WTC11 (cell line): ENCODE results near the gene CS. TPM values are rescaled to one million over a fixed set of nuclear protein-coding genes. Genes with fewer than 3 reads are reported as not detected.
"Not testable (repeated sequence)": the region's sequence is repeated elsewhere in the genome, so short reads cannot be mapped to it uniquely, and the experiment has no call there.

ENCODE experiments used
- ATAC-seq: fragments of 200-7000 bp; cut with Tn5 transposase; 2 replicates; pipeline ENCODE4 v1.10.0; 2021; ENCODE audit warnings: mild to moderate bottlenecking, moderate library complexity
- CTCF ChIA-PET: fragments of 300-600 bp; sonication (Branson Sonifier 250); formaldehyde crosslinking; loops from one replicate; lab custom pipeline; 2021; ENCODE audit warnings: antibody characterized with exemption; lab: Charles Lee
- POLR2A ChIA-PET: fragments of 350-600 bp; sonication (Branson Sonifier 250); formaldehyde crosslinking; loops from one replicate; lab custom pipeline; 2021; ENCODE audit warnings: antibody characterized with exemption; lab: Charles Lee
- DNase-seq: peaks from one replicate; pipeline ENCODE4 v3.0.0; 2021; ENCODE audit warnings: low spot score
- H3K27ac Mint-ChIP-seq: 2 replicates; pipeline ENCODE4 v1.8.0; 2021; ENCODE audit warnings: mixed read lengths
- H3K27me3 Mint-ChIP-seq: 2 replicates; pipeline ENCODE4 v1.8.0; 2021; ENCODE audit warnings: low read depth, mild to moderate bottlenecking, moderate library complexity, mixed read lengths
- H3K36me3 Mint-ChIP-seq: 2 replicates; pipeline ENCODE4 v1.8.0; 2021; ENCODE audit warnings: mixed read lengths
- H3K4me1 Mint-ChIP-seq: 2 replicates; pipeline ENCODE4 v1.8.0; 2022; ENCODE audit warnings: mixed read lengths
- H3K4me3 Mint-ChIP-seq: 2 replicates; pipeline ENCODE4 v1.8.0; 2021; ENCODE audit warnings: mild to moderate bottlenecking, moderate library complexity, mixed read lengths
- H3K9me3 Mint-ChIP-seq: 2 replicates; pipeline ENCODE4 v1.8.0; 2021; ENCODE audit warnings: mixed read lengths
- ATF1 ChIP-seq: sonication (generic); formaldehyde crosslinking; IDR thresholded peaks from 2 replicates; pipeline ENCODE4 v1.8.1; 2023; ENCODE audit warnings: mild to moderate bottlenecking, moderate library complexity, missing genetic modification reagents
- CBFB ChIP-seq: sonication (generic); formaldehyde crosslinking; IDR thresholded peaks from 2 replicates; pipeline ENCODE4 v1.8.1; 2022; ENCODE audit warnings: mild to moderate bottlenecking, low read depth, missing genetic modification reagents
- CREB1 ChIP-seq: sonication (generic); formaldehyde crosslinking; IDR thresholded peaks from 2 replicates; pipeline ENCODE4 v1.8.0; 2023; ENCODE audit warnings: mild to moderate bottlenecking, missing genetic modification reagents
- ESRRA ChIP-seq: sonication (generic); formaldehyde crosslinking; IDR thresholded peaks from 2 replicates; pipeline ENCODE4 v1.8.1; 2022; ENCODE audit warnings: mild to moderate bottlenecking, missing genetic modification reagents, borderline replicate concordance
- ETV6 ChIP-seq: sonication (generic); formaldehyde crosslinking; IDR thresholded peaks from 2 replicates; pipeline ENCODE4 v1.8.1; 2022; ENCODE audit warnings: mild to moderate bottlenecking, missing genetic modification reagents
- GABPB1 ChIP-seq: sonication (generic); formaldehyde crosslinking; IDR thresholded peaks from 2 replicates; pipeline ENCODE4 v1.8.1; 2023; ENCODE audit warnings: mild to moderate bottlenecking, missing genetic modification reagents
- MYBL2 ChIP-seq: sonication (generic); formaldehyde crosslinking; IDR thresholded peaks from 2 replicates; pipeline ENCODE4 v1.8.1; 2023; ENCODE audit warnings: mild to moderate bottlenecking, moderate library complexity, missing genetic modification reagents
- NR2C2 ChIP-seq: sonication (generic); formaldehyde crosslinking; IDR thresholded peaks from 2 replicates; pipeline ENCODE4 v1.8.0; 2022; ENCODE audit warnings: mild to moderate bottlenecking, missing genetic modification reagents
- SOX15 ChIP-seq: fragments of 250-450 bp; sonication (Bioruptor Pico); IDR thresholded peaks from 2 replicates; pipeline ENCODE4 v1.9.0; 2021; ENCODE audit warnings: mild to moderate bottlenecking
- TCF7 ChIP-seq: sonication (generic); formaldehyde crosslinking; IDR thresholded peaks from 2 replicates; pipeline ENCODE4 v1.8.0; 2022; ENCODE audit warnings: mild to moderate bottlenecking, low read depth, missing genetic modification reagents, moderate library complexity
- ZNF121 ChIP-seq: sonication (generic); formaldehyde crosslinking; IDR thresholded peaks from 2 replicates; pipeline ENCODE4 v1.8.0; 2023; ENCODE audit warnings: missing genetic modification reagents
- ZNF396 ChIP-seq: fragments of 250-450 bp; sonication (Bioruptor Pico); IDR thresholded peaks from 2 replicates; pipeline ENCODE4 v1.8.0; 2021; ENCODE audit warnings: mild to moderate bottlenecking, moderate library complexity, borderline replicate concordance
- ZNF416 ChIP-seq: fragments of 250-450 bp; sonication (Bioruptor Pico); IDR thresholded peaks from 2 replicates; pipeline ENCODE4 v1.9.0; 2021; ENCODE audit warnings: mild to moderate bottlenecking, inconsistent platforms
- ZNF671 ChIP-seq: fragments of 250-450 bp; sonication (Bioruptor Pico); IDR thresholded peaks from 2 replicates; pipeline ENCODE4 v1.8.0; 2021; ENCODE audit warnings: mild to moderate bottlenecking
- total RNA-seq: library from RNA; stranded (reverse); gene quantifications from 3 replicates; pipeline ENCODE4 v1.2.3, GENCODE V29; 2021
- TF ChIP-seq, protein P1 (sequence below): sonication (generic); formaldehyde crosslinking; IDR thresholded peaks from 2 replicates; pipeline ENCODE4 v1.8.1; 2022; ENCODE audit warnings: mild to moderate bottlenecking, missing genetic modification reagents, moderate library complexity, borderline replicate concordance
- TF ChIP-seq, protein P2 (sequence below): sonication (generic); formaldehyde crosslinking; IDR thresholded peaks from 2 replicates; pipeline ENCODE4 v1.8.0; 2023; ENCODE audit warnings: missing genetic modification reagents
- TF ChIP-seq, protein P3 (sequence below): sonication (generic); formaldehyde crosslinking; IDR thresholded peaks from 2 replicates; pipeline ENCODE4 v1.8.0; 2022; ENCODE audit warnings: mild to moderate bottlenecking, missing genetic modification reagents
- TF ChIP-seq, protein P4 (sequence below): sonication (generic); formaldehyde crosslinking; IDR thresholded peaks from 2 replicates; pipeline ENCODE4 v1.8.0; 2023; ENCODE audit warnings: mild to moderate bottlenecking, missing genetic modification reagents

The CS gene
- total RNA-seq, 1 experiment from 2014 or later: 275 TPM

DNA sequence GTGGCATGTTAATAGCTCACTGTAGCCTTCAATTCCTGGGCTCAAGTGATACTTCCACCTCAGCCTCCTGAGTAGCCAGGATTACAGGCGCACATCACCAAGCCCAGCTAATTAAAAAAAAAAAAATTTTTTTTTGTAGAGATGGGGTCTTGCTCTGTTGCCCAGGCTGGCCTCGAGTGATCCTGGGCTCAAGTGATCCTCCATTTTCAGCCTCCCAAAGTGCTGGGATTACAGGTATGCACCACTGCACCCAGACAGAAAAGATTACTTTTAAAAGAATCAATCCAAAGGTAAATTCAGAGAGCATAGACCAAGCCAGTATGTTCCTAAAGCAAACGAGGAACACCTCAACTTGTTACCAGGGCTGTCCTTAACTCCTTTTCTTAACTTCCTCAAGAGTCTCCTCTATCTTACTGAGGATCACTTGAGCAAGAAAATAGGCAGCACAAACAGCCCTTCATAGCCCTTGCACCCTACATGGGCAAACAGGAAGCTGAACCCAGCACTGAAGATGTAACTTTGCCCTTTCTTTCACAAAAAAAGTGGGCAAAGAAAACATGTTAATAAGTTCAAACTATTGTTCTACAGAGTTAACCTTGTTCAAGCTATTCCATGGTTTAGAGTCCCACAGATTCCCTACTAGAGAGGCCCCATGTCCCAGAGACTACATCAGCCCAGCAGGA lies 11.3 kb downstream of the CS start:
- ATAC-seq (no peak), DNase-seq (no peak)
- CTCF ChIA-PET: no interaction called here
- POLR2A ChIA-PET: no interaction called here
- Mint-ChIP-seq H3K27ac (no peak overlapping the region), H3K9me3 (no peaks in the 10 kb centered on the region), H3K4me1 (peaks cover 9% of the 10 kb centered on the region), H3K4me3 (no peak overlapping the region), H3K27me3 (no peaks in the 10 kb centered on the region), H3K36me3 (peaks cover 33% of the 10 kb centered on the region)
- TF ChIP-seq ZNF121 (CRISPR knock-in tag): 0 out of 2 replicates have a peak, but pooled peaks have one; percentile 30
- TF ChIP-seq, protein P1, sequence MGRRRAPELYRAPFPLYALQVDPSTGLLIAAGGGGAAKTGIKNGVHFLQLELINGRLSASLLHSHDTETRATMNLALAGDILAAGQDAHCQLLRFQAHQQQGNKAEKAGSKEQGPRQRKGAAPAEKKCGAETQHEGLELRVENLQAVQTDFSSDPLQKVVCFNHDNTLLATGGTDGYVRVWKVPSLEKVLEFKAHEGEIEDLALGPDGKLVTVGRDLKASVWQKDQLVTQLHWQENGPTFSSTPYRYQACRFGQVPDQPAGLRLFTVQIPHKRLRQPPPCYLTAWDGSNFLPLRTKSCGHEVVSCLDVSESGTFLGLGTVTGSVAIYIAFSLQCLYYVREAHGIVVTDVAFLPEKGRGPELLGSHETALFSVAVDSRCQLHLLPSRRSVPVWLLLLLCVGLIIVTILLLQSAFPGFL (CRISPR knock-in tag): no peak

DNA sequence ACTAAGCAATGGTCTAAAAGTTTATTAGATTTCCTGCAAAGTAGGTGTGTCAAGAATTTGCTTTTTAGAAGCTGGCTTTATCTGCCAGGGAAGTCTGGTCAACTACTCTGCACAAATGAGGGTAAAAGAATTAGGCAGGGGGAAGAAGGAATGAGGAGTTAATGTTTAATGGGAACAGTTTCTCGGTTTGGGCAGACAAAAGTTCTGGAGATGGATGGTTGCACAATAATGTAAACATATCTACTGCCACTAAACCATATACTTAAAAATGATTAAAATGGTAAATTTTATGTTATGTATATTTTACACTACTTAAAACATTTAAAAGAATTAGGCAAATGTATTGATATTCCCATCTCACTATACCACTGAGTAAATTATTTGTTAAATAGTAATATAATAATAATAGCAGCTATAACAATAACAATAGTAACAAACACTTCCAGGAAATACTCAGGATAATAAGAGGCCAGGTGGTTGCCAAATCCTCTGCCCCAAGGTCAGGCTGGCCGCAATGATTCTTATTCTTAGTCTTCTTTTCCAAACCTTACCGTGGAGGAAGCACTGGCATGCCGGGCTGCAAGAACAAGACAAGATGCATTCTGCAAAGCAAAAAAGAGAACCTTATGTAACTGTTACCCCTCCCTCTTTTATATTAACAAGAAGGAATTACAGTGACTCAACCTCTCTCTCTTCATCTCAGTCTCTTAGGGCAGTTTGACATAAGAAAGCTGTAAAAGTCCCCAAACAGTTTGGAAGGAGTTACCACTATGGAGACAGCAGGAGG lies 13.9 kb downstream of the CS start:
- DNase-seq (no peak), ATAC-seq (no peak)
- no peak for TF ChIP-seq ZNF671 (CRISPR knock-in tag)
- no peak for TF ChIP-seq MYBL2 (CRISPR knock-in tag)
- no peak for TF ChIP-seq ETV6 (CRISPR knock-in tag)
- TF ChIP-seq CBFB (CRISPR knock-in tag): no peak
- TF ChIP-seq SOX15 (CRISPR knock-in tag): no peak
- TF ChIP-seq TCF7 (CRISPR knock-in tag): no peak
- no peak for TF ChIP-seq ATF1 (CRISPR knock-in tag)
- TF ChIP-seq, protein P2, sequence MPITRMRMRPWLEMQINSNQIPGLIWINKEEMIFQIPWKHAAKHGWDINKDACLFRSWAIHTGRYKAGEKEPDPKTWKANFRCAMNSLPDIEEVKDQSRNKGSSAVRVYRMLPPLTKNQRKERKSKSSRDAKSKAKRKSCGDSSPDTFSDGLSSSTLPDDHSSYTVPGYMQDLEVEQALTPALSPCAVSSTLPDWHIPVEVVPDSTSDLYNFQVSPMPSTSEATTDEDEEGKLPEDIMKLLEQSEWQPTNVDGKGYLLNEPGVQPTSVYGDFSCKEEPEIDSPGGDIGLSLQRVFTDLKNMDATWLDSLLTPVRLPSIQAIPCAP (CRISPR knock-in tag): no peak
- no peak overlapping the region for H3K4me3 Mint-ChIP-seq
- H3K27ac Mint-ChIP-seq: peak overlapping the region; percentile 84
- H3K4me1 Mint-ChIP-seq: peaks cover 9% of the 10 kb centered on the region
- CTCF ChIA-PET: interaction anchor here (0.9 to 1.6 kb wide), 9 partner anchors 12 to 178 kb away, joined by 3 to 8 read pairs (median 4); partner anchors contain the start of genes ANKRD52, COQ10A and RNF41
- no peaks in the 10 kb centered on the region for H3K9me3 Mint-ChIP-seq
- H3K36me3 Mint-ChIP-seq: peaks cover 47% of the 10 kb centered on the region
- POLR2A ChIA-PET: no interaction called here
- H3K27me3 Mint-ChIP-seq: no peaks in the 10 kb centered on the region

DNA sequence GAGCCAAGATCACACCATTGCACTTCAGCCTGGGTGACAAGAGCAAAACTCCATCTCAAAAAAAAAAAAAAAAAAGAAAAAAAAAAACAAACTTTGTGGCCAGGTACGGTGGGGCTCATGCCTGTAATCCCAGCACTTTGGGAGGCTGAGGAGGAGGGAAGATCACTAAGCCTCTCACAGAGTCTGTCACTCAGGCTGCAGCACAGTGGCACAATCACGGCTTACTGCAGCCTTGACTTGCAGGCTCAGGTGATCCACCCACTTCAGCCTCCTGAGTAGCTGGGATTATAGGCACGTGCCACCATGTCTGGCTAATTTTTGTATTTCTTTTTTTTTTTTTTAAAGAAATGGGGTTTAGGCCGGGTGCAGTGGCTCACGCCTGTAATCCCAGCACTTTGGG lies 15.9 kb downstream of the CS start:
- CTCF ChIA-PET, H3K4me1 Mint-ChIP-seq: not testable (repeated sequence)
- H3K36me3 Mint-ChIP-seq: peaks cover 44% of the 10 kb centered on the region

DNA sequence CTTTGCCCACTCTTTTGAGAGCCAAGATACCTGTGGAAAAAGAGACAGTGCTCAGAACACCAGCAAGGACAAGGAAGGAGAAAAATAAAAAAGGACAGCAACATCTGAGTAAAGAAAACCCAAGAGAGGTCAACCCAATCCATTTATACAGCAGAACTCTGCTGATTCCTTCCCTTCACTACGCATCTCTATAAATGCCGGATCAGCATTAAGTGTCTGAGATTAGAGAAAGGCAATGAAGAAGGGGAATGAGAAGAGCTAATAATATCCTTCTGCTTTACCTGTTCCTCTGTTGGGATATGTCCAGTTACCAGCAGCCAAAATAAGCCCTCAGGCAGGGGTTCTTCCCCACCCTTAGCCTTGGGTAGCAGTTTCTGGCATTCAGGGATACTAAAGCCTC lies 17.6 kb downstream of the CS start:
- Mint-ChIP-seq H3K27ac (peak overlapping the region; percentile 73), H3K36me3 (peaks cover 53% of the 10 kb centered on the region), H3K27me3 (no peaks in the 10 kb centered on the region), H3K4me1 (peaks cover 9% of the 10 kb centered on the region), H3K4me3 (no peak overlapping the region), H3K9me3 (no peaks in the 10 kb centered on the region)
- ChIA-PET POLR2A (no interaction called here), CTCF (no interaction called here)
- no peak for DNase-seq
- ATAC-seq: no peak
- TF ChIP-seq, protein P3, sequence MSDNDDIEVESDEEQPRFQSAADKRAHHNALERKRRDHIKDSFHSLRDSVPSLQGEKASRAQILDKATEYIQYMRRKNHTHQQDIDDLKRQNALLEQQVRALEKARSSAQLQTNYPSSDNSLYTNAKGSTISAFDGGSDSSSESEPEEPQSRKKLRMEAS (CRISPR knock-in tag): no peak
- TF ChIP-seq, protein P4, sequence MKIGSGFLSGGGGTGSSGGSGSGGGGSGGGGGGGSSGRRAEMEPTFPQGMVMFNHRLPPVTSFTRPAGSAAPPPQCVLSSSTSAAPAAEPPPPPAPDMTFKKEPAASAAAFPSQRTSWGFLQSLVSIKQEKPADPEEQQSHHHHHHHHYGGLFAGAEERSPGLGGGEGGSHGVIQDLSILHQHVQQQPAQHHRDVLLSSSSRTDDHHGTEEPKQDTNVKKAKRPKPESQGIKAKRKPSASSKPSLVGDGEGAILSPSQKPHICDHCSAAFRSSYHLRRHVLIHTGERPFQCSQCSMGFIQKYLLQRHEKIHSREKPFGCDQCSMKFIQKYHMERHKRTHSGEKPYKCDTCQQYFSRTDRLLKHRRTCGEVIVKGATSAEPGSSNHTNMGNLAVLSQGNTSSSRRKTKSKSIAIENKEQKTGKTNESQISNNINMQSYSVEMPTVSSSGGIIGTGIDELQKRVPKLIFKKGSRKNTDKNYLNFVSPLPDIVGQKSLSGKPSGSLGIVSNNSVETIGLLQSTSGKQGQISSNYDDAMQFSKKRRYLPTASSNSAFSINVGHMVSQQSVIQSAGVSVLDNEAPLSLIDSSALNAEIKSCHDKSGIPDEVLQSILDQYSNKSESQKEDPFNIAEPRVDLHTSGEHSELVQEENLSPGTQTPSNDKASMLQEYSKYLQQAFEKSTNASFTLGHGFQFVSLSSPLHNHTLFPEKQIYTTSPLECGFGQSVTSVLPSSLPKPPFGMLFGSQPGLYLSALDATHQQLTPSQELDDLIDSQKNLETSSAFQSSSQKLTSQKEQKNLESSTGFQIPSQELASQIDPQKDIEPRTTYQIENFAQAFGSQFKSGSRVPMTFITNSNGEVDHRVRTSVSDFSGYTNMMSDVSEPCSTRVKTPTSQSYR (CRISPR knock-in tag): no peak
- no peak for TF ChIP-seq ZNF416 (CRISPR knock-in tag)
- no peak for TF ChIP-seq NR2C2 (CRISPR knock-in tag)
- no peak for TF ChIP-seq ZNF396 (CRISPR knock-in tag)
- TF ChIP-seq ESRRA (CRISPR knock-in tag): no peak
- TF ChIP-seq GABPB1 (CRISPR knock-in tag): no peak
- no peak for TF ChIP-seq CREB1 (CRISPR knock-in tag)

More for the DNA sequence above, 15.9 kb downstream of the CS start:
- DNase-seq, H3K9me3 Mint-ChIP-seq, ATAC-seq, H3K27me3 Mint-ChIP-seq, H3K27ac Mint-ChIP-seq, POLR2A ChIA-PET, H3K4me3 Mint-ChIP-seq: not testable (repeated sequence)
